ENCODE results near the gene SGCD.

The SGCD gene

DNA sequence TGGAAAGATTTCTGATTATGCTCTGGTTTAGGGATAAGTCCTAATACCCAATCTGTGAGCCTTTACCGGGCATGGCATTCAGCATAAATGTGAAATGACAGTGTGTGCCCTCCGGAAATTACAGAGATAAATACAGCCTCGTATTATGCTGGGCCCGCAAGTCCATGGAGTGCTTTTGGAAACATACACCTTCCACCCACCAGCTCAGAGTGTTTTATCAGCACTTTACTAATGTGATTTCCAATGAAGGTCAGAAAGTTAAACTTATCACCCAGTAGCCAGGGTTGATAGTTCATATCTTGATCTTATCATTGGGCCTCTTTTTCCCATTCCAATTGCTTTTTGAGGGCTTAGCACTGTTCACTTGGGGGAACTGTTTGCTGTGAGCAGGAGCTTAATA, 94.8 kb downstream of the SGCD start:
- CTCF ChIA-PET, result interaction anchor here (0.6 to 0.7 kb wide), 2 partner anchors 12 to 1733 kb away, joined by 4 read pairs; no protein-coding TSS in a partner anchor
- TF ChIP-seq, protein P1, sequence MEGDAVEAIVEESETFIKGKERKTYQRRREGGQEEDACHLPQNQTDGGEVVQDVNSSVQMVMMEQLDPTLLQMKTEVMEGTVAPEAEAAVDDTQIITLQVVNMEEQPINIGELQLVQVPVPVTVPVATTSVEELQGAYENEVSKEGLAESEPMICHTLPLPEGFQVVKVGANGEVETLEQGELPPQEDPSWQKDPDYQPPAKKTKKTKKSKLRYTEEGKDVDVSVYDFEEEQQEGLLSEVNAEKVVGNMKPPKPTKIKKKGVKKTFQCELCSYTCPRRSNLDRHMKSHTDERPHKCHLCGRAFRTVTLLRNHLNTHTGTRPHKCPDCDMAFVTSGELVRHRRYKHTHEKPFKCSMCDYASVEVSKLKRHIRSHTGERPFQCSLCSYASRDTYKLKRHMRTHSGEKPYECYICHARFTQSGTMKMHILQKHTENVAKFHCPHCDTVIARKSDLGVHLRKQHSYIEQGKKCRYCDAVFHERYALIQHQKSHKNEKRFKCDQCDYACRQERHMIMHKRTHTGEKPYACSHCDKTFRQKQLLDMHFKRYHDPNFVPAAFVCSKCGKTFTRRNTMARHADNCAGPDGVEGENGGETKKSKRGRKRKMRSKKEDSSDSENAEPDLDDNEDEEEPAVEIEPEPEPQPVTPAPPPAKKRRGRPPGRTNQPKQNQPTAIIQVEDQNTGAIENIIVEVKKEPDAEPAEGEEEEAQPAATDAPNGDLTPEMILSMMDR (conservative IDR thresholded peaks at IDR 0.05; ENCODE audit: low read depth), result no peak
- POLR2A ChIA-PET (ENCODE audit: low non-redundant PET), result no interaction called here

DNA sequence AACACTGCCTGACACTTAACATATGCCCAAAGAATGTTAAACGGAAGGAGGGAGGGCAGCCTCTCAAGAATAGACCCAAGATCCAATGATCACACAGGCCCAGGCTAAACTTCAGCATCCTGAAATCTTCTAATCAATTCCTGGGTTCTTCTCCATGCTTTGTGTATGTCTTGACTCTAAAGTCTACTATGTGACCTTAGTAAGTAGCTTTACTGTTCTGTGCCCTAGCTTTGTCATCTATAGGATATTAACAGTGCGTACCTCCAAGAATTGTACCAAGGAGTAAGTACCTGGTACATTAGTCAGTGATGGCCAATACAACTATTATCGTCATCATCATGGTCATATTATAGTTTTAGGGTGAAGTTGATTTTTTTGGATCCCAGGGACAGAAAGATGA, 96.6 kb downstream of the SGCD start:
- DNase-seq (ENCODE audit: low spot score), result no peak
- H3K27ac ChIP-seq, result no peak overlapping the region
- CTCF ChIA-PET, result no interaction called here
- POLR2A ChIA-PET (ENCODE audit: low non-redundant PET), result no interaction called here
- TF ChIP-seq, protein P1 (conservative IDR thresholded peaks at IDR 0.05; ENCODE audit: low read depth), result no peak

More for the DNA sequence above, 94.8 kb downstream of the SGCD start:
- no peak for DNase-seq (ENCODE audit: low spot score)
- no peak overlapping the region for H3K27ac ChIP-seq

DNA sequence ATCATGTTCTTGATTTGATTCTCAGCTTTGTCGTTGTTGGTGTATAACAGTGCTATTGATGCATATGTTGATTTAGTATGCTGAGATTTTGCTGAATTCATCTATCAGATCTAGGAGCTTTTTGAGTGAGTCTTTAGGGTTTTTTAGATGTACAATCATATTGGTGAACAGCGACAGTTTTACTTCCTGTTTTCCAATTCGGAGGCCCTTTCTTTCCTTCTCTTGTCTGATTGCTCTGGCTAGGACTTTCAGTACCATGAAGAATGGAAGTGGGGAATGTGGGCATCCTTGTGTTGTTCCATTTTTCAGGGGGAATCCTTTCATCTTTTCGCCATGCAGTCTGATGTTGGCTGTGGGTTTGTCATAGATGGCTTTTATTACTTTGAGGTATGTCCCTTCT, 100.4 kb downstream of the SGCD start:
- TF ChIP-seq, protein P1 (conservative IDR thresholded peaks at IDR 0.05; ENCODE audit: low read depth), result no peak
- CTCF ChIA-PET, result no interaction called here
- no peak for DNase-seq (ENCODE audit: low spot score)
- POLR2A ChIA-PET (ENCODE audit: low non-redundant PET), result no interaction called here
- no peak overlapping the region for H3K27ac ChIP-seq

DNA sequence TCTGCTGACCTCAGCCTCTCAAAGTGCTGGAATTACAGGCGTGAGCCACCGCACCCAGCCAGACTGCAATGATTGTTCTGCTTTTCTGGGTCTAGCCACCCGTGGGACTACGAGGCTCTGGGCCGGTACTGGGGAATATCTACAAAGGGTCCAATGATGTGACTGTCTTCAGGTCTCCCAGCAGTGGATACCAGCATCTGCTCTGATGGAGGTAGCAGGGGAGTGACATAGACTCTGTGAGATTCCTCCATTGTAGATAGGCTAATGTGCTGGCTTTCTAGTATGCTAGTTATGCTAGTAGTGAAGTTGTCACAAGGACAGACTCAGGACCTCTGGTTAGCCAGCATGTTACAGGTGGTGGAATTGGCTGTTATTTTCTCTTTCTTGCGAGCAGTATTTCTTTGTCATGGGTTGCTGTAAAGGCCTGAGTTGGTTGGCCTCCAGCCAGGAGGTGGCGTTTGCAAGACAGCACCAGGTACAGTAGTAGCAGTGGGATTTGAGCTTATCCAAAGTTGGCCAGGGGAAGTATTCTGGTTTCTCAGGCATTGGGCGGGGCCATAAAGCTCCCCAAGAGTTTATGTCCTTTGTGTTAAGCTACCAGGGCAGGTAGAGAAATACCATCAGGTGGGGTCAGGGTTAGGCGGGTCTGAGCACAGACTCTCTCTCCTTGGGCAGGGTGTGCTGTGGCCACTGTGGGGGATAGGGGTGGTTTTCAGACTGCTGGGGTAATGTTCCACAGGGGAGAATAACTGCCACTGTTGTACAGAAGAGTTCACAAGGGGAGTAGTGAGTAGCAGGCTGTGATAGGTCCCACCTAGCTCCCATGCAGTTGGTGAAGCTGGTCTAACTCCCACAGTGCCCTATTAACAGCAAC, 105.2 kb downstream of the SGCD start:
- H3K27ac ChIP-seq, result no peak overlapping the region
- ChIA-PET POLR2A (ENCODE audit: low non-redundant PET) (no interaction called here), CTCF (no interaction called here)
- DNase-seq (ENCODE audit: low spot score), result no peak
- TF ChIP-seq, protein P1 (conservative IDR thresholded peaks at IDR 0.05; ENCODE audit: low read depth), result no peak

DNA sequence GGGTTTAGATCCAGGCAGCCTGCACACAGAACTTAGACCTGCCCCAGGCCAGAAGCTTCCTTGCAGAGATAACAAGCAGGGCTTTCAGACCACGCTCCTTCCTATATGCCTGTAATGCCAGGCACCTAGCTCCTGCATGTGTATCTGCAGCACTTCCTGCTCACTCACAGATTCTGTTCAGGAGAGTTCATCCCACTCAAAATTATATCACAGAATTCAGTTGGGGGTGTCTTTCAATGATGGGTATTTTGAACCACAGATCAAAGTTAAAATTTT, 105.8 kb downstream of the SGCD start:
- CTCF ChIA-PET, result no interaction called here
- POLR2A ChIA-PET (ENCODE audit: low non-redundant PET), result no interaction called here

DNA sequence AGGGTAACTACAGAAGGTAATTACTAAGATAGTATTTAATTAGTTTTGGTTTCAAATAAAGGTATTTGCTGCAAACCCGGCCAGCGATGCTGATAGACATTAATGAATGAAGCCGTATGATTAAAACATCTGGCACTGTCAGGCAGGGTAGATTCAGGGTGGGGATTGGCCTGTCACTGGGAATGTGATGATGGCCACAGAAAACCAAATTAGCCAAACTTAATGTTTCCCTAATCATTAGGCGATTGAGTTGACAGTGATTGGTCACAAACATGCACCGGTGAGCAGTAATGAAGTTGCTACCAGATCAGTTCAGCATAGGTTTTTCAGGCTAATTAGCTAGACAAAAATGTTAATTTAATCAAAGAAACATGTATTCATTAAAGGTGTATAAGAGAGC, 107.5 kb downstream of the SGCD start:
- H3K27ac ChIP-seq, result no peak overlapping the region
- CTCF ChIA-PET, result no interaction called here
- DNase-seq (ENCODE audit: low spot score), result no peak
- POLR2A ChIA-PET (ENCODE audit: low non-redundant PET), result no interaction called here
- TF ChIP-seq, protein P1 (conservative IDR thresholded peaks at IDR 0.05; ENCODE audit: low read depth), result no peak

More for the DNA sequence above, 105.8 kb downstream of the SGCD start:
- TF ChIP-seq, protein P1 (conservative IDR thresholded peaks at IDR 0.05; ENCODE audit: low read depth), result no peak
- DNase-seq (ENCODE audit: low spot score), result no peak
- no peak overlapping the region for H3K27ac ChIP-seq

Measured in RWPE1 (cell line).